Esophagus squamous epithelium (tissue), 5 donors: ENCODE measurements around the gene KLK12. TPM values are rescaled to one million over a fixed set of nuclear protein-coding genes. Genes with fewer than 3 reads are reported as not detected.

ENCODE experiments used
- DNase-seq: peaks from one replicate; lab custom pipeline; 2025; lab: John Stamatoyannopoulos, UW
- H3K27ac ChIP-seq, 4 donors: fragments of 200-600 bp; sonication (generic); one replicate each; pipeline ENCODE4 v1.5.1; 2016 to 2019; ENCODE audit warnings: mild to moderate bottlenecking in 1 of 4
- H3K27me3 ChIP-seq, 4 donors: fragments of 200-600 bp; sonication (generic); 1 replicate in 3 of 4; 2 replicates in 1 of 4; pipeline versions ENCODE4 v1.5.1 to v1.6.0; 2017 to 2021; ENCODE audit warnings: antibody characterized with exemption in 1 of 4
- H3K36me3 ChIP-seq, 3 donors: fragments of 200-600 bp; sonication (generic); one replicate each; pipeline ENCODE4 v1.5.1; 2016 to 2019
- H3K4me1 ChIP-seq, 3 donors: fragments of 200-600 bp; sonication (generic); one replicate each; pipeline ENCODE4 v1.5.1; 2017 to 2019
- H3K4me3 ChIP-seq, 4 donors: fragments of 200-600 bp; sonication (generic); 1 replicate in 3 of 4; 2 replicates in 1 of 4; pipeline ENCODE4 v1.5.1; 2016 to 2019; ENCODE audit warnings: mild to moderate bottlenecking in 2 of 4, moderate library complexity in 1 of 4
- H3K9me3 ChIP-seq, 3 donors: fragments of 200-600 bp; sonication (generic); one replicate each; pipeline ENCODE4 v1.5.1; 2016 to 2019
- POLR2A ChIP-seq, 4 donors: fragments of 450-650 bp; IDR thresholded peaks; one replicate each; pipeline ENCODE4 v1.6.1; 2017; ENCODE audit warnings: antibody characterized with exemption in 4 of 4, mild to moderate bottlenecking in 4 of 4, moderate library complexity in 3 of 4
- WGBS, 2 donors: methylation state at CpG; one replicate each; pipeline ENCODE4 v1.1.5; 2018; 5-methylcytosine and 5-hydroxymethylcytosine counted together
- intact Hi-C: fragments of 100-400 bp; cut with DNase I; formaldehyde crosslinking; loops from one replicate; pipeline ENCODE4 v1.15.0; 2022
- total RNA-seq, 4 donors: library from RNA; depleted of rRNA; stranded (reverse); fragments of >200 nt; gene quantifications; one replicate each; pipeline ENCODE4 v1.1.0, GENCODE V29; 2016
- TF ChIP-seq, protein P1 (sequence below), 6 experiments: fragments of 450-650 bp in 4 of 6; fragments of 200-600 bp in 2 of 6; sonication (generic) in 2 of 6; IDR thresholded peaks; one replicate each; pipeline ENCODE4 v1.5.1; 2016 to 2019; ENCODE audit warnings: antibody characterized with exemption in 6 of 6, mild to moderate bottlenecking in 4 of 6, moderate library complexity in 4 of 6
- donor health status: DM: yes; HTN: yes; CAD: no.

KLK12 gene
- total RNA-seq, 4 donors from 2014 or later: 16.2 to 231 (median 115) TPM

DNA sequence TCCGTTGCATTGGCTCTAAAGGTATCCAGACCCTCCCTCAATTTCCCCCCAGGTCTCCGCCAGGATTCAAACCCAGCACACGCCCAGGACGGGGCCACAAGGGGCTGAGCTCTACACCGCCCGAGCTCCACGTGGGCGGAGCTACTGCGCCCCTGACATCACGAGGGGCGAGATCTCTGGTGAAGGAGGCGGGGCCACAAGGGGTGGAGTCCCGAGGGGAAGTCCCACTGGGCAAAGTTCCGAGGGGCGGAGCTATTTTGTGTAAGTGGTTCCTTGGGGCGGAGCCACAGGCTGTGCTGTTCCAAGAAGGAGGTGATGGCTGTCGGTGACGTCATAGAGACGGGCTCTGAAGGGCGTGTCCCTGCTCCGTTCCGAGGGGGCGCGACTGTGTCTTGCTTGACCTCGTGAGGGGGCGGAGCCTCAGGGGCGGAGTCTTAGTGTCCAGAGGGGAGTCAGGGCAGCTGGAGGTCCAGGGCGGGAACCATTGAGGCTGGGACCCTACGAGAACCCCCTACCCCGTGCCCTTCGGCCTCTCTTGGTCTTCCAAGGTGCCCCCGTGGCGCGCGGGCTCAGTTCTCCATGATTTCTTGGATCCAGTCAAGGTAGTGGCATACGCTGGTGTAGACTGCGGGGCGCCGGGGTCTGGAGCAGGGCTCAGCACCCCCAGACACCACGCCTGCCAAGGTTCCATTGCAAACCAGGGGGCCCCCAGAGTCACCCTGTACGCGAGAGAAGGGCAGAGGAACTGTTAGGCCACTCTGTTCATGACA, 32.1 kb downstream of the KLK12 start:
- Histone ChIP-seq H3K27ac (peak overlapping the region; percentile 28 to 90 (median 78)), H3K4me1 (peaks cover 4 to 30% (median 13%) of the 10 kb centered on the region in 3 donors), H3K27me3 (peaks cover 0 to 68% (median 0%) of the 10 kb centered on the region in 4 donors), H3K4me3 (peak overlapping the region in 3 of 4 donors; percentile 37 to 49 (median 40)), H3K36me3 (no peaks in the 10 kb centered on the region), H3K9me3 (no peaks in the 10 kb centered on the region)
- 41 to 50% methylated on average over 1 to 3 of the region's 42 CpGs for WGBS, 2 donors
- intact Hi-C loops: no loop called here
- no peak for DNase-seq
- TF ChIP-seq POLR2A (IDR thresholded peaks at IDR 0.05): peak in 1 of 4 donors; percentile 32
- TF ChIP-seq, protein P1, sequence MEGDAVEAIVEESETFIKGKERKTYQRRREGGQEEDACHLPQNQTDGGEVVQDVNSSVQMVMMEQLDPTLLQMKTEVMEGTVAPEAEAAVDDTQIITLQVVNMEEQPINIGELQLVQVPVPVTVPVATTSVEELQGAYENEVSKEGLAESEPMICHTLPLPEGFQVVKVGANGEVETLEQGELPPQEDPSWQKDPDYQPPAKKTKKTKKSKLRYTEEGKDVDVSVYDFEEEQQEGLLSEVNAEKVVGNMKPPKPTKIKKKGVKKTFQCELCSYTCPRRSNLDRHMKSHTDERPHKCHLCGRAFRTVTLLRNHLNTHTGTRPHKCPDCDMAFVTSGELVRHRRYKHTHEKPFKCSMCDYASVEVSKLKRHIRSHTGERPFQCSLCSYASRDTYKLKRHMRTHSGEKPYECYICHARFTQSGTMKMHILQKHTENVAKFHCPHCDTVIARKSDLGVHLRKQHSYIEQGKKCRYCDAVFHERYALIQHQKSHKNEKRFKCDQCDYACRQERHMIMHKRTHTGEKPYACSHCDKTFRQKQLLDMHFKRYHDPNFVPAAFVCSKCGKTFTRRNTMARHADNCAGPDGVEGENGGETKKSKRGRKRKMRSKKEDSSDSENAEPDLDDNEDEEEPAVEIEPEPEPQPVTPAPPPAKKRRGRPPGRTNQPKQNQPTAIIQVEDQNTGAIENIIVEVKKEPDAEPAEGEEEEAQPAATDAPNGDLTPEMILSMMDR (IDR thresholded peaks at IDR 0.05): no peak

DNA sequence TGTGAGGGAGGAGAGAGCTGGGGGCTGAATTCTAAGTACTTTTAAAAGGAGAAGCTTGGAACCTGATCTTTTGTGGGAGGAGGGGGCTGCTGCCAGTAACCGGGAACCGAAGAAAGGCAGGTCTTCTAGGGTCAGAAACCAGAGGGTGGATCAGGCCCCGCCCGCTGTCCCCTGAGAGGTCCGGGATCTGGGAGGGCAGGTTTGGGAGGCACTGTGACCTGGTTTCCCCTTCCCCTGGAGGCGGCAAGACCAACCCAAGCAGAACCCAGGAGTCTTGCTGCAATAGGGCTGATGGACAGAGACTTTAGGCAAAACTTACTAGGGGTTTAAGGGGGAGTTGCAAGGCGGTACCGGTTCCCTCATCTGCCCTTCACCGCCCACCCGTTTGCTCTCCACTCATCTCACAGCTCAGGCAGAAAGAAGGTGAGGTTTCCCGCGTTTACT, 32.7 kb downstream of the KLK12 start:
- Histone ChIP-seq H3K36me3 (no peaks in the 10 kb centered on the region), H3K4me1 (peaks cover 4 to 30% (median 13%) of the 10 kb centered on the region in 3 donors), H3K9me3 (no peaks in the 10 kb centered on the region), H3K27ac (peak overlapping the region; percentile 28 to 90 (median 78)), H3K4me3 (peak overlapping the region; percentile 19 to 49 (median 38)), H3K27me3 (peaks cover 0 to 65% (median 0%) of the 10 kb centered on the region in 4 donors)
- 32 to 41% methylated on average over 12 of the region's 12 CpGs for WGBS, 2 donors
- intact Hi-C loops: no loop called here
- no peak for DNase-seq
- TF ChIP-seq, protein P1 (IDR thresholded peaks at IDR 0.05): no peak
- TF ChIP-seq POLR2A (IDR thresholded peaks at IDR 0.05): no peak

DNA sequence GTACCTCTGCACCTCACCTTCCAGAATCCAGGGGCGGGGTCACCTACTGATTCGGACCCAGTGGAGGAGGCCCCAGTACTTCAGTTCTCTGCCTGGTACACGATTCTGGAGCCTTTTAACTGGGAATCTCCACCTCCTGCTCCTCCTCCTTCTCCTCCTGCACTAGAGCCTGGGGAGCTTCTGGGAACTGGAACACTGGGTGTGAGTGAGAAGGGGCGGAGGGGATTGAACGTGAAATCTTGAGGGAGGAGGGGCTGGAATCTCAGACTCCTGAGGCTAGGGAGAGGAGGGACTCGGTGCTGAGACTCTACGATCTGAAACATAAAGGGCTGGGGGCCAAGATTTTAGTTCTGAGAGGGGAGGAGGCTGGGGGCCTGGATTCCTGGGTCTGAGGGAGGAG, 33.3 kb downstream of the KLK12 start, which contains the start of gene KLK8:
TSS of gene KLK8 (minus strand) at position 90 of the 400 bp plus-strand sequence. CDS start 437 bp downstream, outside the sequence.
- 12 to 21% methylated on average over 3 to 6 of the region's 7 CpGs for WGBS, 2 donors
- H3K4me3 ChIP-seq: peak within 1 kb of the TSS; percentile 37 to 49 (median 40)
- H3K9me3 ChIP-seq: no peaks in the 10 kb centered on the region
- intact Hi-C loops: no loop called here
- peak within 1 kb of the TSS; percentile 28 to 90 (median 78) for H3K27ac ChIP-seq
- H3K4me1 ChIP-seq: peaks cover 4 to 30% (median 13%) of the 10 kb centered on the region in 3 donors
- peaks cover 0 to 59% (median 0%) of the 10 kb centered on the region in 4 donors for H3K27me3 ChIP-seq
- DNase-seq: no peak
- H3K36me3 ChIP-seq: no peaks in the 10 kb centered on the region
- TF ChIP-seq POLR2A (IDR thresholded peaks at IDR 0.05): no peak
- TF ChIP-seq, protein P1 (IDR thresholded peaks at IDR 0.05): no peak

DNA sequence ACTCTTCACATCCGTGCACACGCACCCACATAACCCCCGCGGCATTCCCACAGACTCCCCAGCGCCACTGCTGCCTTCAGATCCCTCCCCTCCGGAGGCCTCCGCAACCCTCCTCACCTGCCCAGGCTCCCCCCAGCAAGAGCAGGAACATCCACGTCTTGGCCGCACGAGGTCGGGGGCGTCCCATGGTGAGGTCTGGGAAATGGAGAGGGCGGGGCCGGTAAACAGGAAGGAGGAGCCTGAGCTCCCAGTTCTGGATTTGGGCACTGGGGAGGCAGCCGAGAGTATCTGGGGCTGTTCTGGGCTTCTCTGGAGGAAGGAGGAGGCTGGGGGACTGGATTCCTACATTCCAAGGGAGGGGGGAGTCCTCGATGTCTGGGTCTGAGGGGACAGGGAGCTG, 33.8 kb downstream of the KLK12 start:
- no peak for DNase-seq
- no peak for TF ChIP-seq POLR2A (IDR thresholded peaks at IDR 0.05)
- TF ChIP-seq, protein P1 (IDR thresholded peaks at IDR 0.05): no peak
- H3K27ac ChIP-seq: peak overlapping the region in 3 of 4 donors; percentile 75 to 90 (median 82)
- peaks cover 4 to 30% (median 13%) of the 10 kb centered on the region in 3 donors for H3K4me1 ChIP-seq
- peak overlapping the region; percentile 37 to 49 (median 40) for H3K4me3 ChIP-seq
- H3K9me3 ChIP-seq: no peaks in the 10 kb centered on the region
- H3K36me3 ChIP-seq: no peaks in the 10 kb centered on the region
- WGBS, 2 donors: 29 to 55% methylated on average over 4 to 14 of the region's 16 CpGs
- intact Hi-C loops: no loop called here
- H3K27me3 ChIP-seq: peaks cover 0 to 56% (median 0%) of the 10 kb centered on the region in 4 donors

DNA sequence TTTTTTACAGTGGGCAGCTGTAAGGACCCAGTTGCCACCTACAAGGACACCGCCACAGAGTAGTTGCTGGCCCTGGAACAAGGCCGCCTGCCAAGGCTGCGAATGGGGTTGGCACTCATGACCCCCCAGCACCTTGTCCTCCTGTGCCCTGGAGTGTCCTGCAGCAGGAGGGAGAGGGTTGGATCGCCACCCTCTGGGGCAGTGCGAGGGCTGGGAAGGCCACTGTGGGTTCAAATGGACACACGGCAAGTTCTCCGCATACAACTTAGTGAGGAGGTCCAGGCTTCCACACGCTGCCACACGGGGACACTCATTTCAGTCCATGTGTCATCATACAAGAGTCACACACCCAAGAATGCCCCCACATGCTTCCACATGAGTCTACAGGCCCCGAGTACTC, 34.4 kb downstream of the KLK12 start:
- 40 to 50% methylated on average over 1 of the region's 10 CpGs for WGBS, 2 donors
- DNase-seq: no peak
- H3K9me3 ChIP-seq: no peaks in the 10 kb centered on the region
- intact Hi-C loops: no loop called here
- H3K4me1 ChIP-seq: peaks cover 4 to 30% (median 13%) of the 10 kb centered on the region in 3 donors
- H3K36me3 ChIP-seq: no peaks in the 10 kb centered on the region
- H3K4me3 ChIP-seq: peak overlapping the region; percentile 37 to 49 (median 40)
- H3K27ac ChIP-seq: peak overlapping the region in 3 of 4 donors; percentile 75 to 90 (median 82)
- TF ChIP-seq, protein P1 (IDR thresholded peaks at IDR 0.05): no peak
- no peak for TF ChIP-seq POLR2A (IDR thresholded peaks at IDR 0.05)
- peaks cover 0 to 56% (median 0%) of the 10 kb centered on the region in 4 donors for H3K27me3 ChIP-seq
